ENCODE measurements around the gene MEF2C. TPM values are rescaled to one million over a fixed set of nuclear protein-coding genes. Genes with fewer than 3 reads are reported as not detected.

Gene MEF2C
- total RNA-seq, 2 donors from 2014 or later = 7.3 to 26.9 TPM

- TF ChIP-seq CTCF (IDR thresholded peaks at IDR 0.05) = no peak
Observed at GRCh38 chr5:88845081-88845697, 37.8 kb downstream of the MEF2C start.

GRCh38 chr5:88842784-88843183 lies 40.2 kb downstream of the MEF2C start:
- Histone ChIP-seq H3K9ac (ENCODE audit: low read depth in 2 of 2, low read length in 2 of 2) (no peak overlapping the region), H3K4me1 (no peaks in the 10 kb centered on the region), H3K27ac (no peak overlapping the region), H3K9me3 (no peaks in the 10 kb centered on the region), H3K27me3 (no peaks in the 10 kb centered on the region), H3K4me3 (no peak overlapping the region), H3K36me3 (no peaks in the 10 kb centered on the region)
- no peak for DNase-seq
- intact Hi-C loops (cut with DNase I) = no loop called here
- no peak for TF ChIP-seq CTCF (IDR thresholded peaks at IDR 0.05)

More at GRCh38 chr5:88845081-88845697, 37.8 kb downstream of the MEF2C start:
- Histone ChIP-seq H3K27me3 (no peaks in the 10 kb centered on the region), H3K36me3 (no peaks in the 10 kb centered on the region), H3K4me3 (no peak overlapping the region), H3K27ac (no peak overlapping the region), H3K9ac (ENCODE audit: low read depth in 2 of 2, low read length in 2 of 2) (no peak overlapping the region), H3K4me1 (no peaks in the 10 kb centered on the region), H3K9me3 (no peaks in the 10 kb centered on the region)
- intact Hi-C loops (cut with DNase I) = no loop called here
- DNase-seq = no peak

- no peak overlapping the region for H3K27ac ChIP-seq
- no peak overlapping the region for H3K4me3 ChIP-seq
- no peaks in the 10 kb centered on the region for H3K27me3 ChIP-seq
- no peaks in the 10 kb centered on the region for H3K36me3 ChIP-seq
- DNase-seq = no peak
- TF ChIP-seq CTCF (IDR thresholded peaks at IDR 0.05) = no peak
- no peaks in the 10 kb centered on the region for H3K9me3 ChIP-seq
- H3K9ac ChIP-seq (ENCODE audit: low read depth in 2 of 2, low read length in 2 of 2) = no peak overlapping the region
- intact Hi-C loops (cut with DNase I) = no loop called here
- H3K4me1 ChIP-seq = no peaks in the 10 kb centered on the region
Observed at GRCh38 chr5:88841212-88841611, 41.8 kb downstream of the MEF2C start.

- no peaks in the 10 kb centered on the region for H3K4me1 ChIP-seq
- H3K27me3 ChIP-seq = no peaks in the 10 kb centered on the region
- TF ChIP-seq CTCF (IDR thresholded peaks at IDR 0.05) = no peak
- H3K27ac ChIP-seq = no peak overlapping the region
- intact Hi-C loops (cut with DNase I) = no loop called here
- no peak for DNase-seq
- no peaks in the 10 kb centered on the region for H3K9me3 ChIP-seq
- no peak overlapping the region for H3K9ac ChIP-seq (ENCODE audit: low read depth in 2 of 2, low read length in 2 of 2)
- no peak overlapping the region for H3K4me3 ChIP-seq
- H3K36me3 ChIP-seq = no peaks in the 10 kb centered on the region
Observed at GRCh38 chr5:88840495-88840894, 42.5 kb downstream of the MEF2C start.

- Histone ChIP-seq H3K27me3 (no peaks in the 10 kb centered on the region), H3K4me1 (no peaks in the 10 kb centered on the region), H3K4me3 (no peak overlapping the region), H3K36me3 (no peaks in the 10 kb centered on the region), H3K27ac (no peak overlapping the region), H3K9me3 (no peaks in the 10 kb centered on the region), H3K9ac (ENCODE audit: low read depth in 2 of 2, low read length in 2 of 2) (no peak overlapping the region)
- no peak for DNase-seq
- no peak for TF ChIP-seq CTCF (IDR thresholded peaks at IDR 0.05)
- intact Hi-C loops (cut with DNase I) = no loop called here
Observed at GRCh38 chr5:88839238-88839637, 43.7 kb downstream of the MEF2C start.
